Fibroblast of lung (primary cell): ENCODE measurements around the gene SORCS3. TPM values are rescaled to one million over a fixed set of nuclear protein-coding genes. Genes with fewer than 3 reads are reported as not detected.

ENCODE experiments used
- DNase-seq, 2 donors: peaks; one replicate each; pipeline versions ENCODE4 v3.0.0 to v3.0.0-alpha.2; 2010; ENCODE audit warnings: low read depth in 2 of 2
- H2AFZ ChIP-seq: 2 replicates; pipeline ENCODE4 v1.5.1; 2012; ENCODE audit warnings: low read length, control low read depth, inconsistent platforms
- H3K27ac ChIP-seq: 2 replicates; pipeline ENCODE4 v1.5.1; 2011; ENCODE audit warnings: low read length, control low read depth; ENCODE audit not compliant: insufficient read depth
- H3K27me3 ChIP-seq: 2 replicates; pipeline ENCODE4 v1.5.1; 2011; ENCODE audit warnings: mild to moderate bottlenecking, low read length; ENCODE audit not compliant: control insufficient read depth, insufficient read depth
- H3K36me3 ChIP-seq: 2 replicates; pipeline ENCODE4 v1.5.1; 2011; ENCODE audit warnings: low read length; ENCODE audit not compliant: control insufficient read depth, insufficient read depth
- H3K4me1 ChIP-seq: 2 replicates; pipeline ENCODE4 v1.5.1; 2011; ENCODE audit warnings: low read length; ENCODE audit not compliant: control insufficient read depth, insufficient read depth; ENCODE audit errors: extremely low read depth
- H3K4me2 ChIP-seq: 2 replicates; pipeline ENCODE4 v1.5.1; 2011; ENCODE audit warnings: low read length, control low read depth; ENCODE audit not compliant: insufficient read depth; ENCODE audit errors: extremely low read depth
- H3K4me3 ChIP-seq, 4 experiments: fragments of 200-600 bp in 1 of 4; sonication (generic) in 1 of 4; replicated peaks in 1 of 4; 2 replicates each; pipeline ENCODE4 v1.5.1; 2011 to 2016; ENCODE audit warnings: low read length in 4 of 4, low read depth in 3 of 4, mild to moderate bottlenecking in 3 of 4, control low read depth in 2 of 4, inconsistent platforms in 1 of 4, mixed read lengths in 1 of 4; ENCODE audit not compliant: insufficient read depth in 1 of 4; ENCODE audit errors: control extremely low read depth in 1 of 4
- H3K79me2 ChIP-seq: 2 replicates; pipeline ENCODE4 v1.5.1; 2012; ENCODE audit warnings: mild to moderate bottlenecking, low read length, inconsistent platforms; ENCODE audit not compliant: control insufficient read depth, insufficient read depth
- H3K9ac ChIP-seq: 2 replicates; pipeline ENCODE4 v1.5.1; 2011; ENCODE audit warnings: mild to moderate bottlenecking, low read length, control low read depth; ENCODE audit not compliant: insufficient read depth
- H3K9me3 ChIP-seq: 2 replicates; pipeline ENCODE4 v1.5.1; 2012; ENCODE audit warnings: low read depth, low read length; ENCODE audit not compliant: control insufficient read depth, insufficient read depth
- H4K20me1 ChIP-seq: 2 replicates; pipeline ENCODE4 v1.5.1; 2011; ENCODE audit warnings: low read length; ENCODE audit not compliant: control insufficient read depth, insufficient read depth; ENCODE audit errors: extremely low read depth
- CTCF ChIP-seq, 2 donors: IDR thresholded peaks in 1 of 2; conservative IDR thresholded peaks in 1 of 2; 1 replicate in 1 of 2; 2 replicates in 1 of 2; pipeline ENCODE4 v1.5.1; 2011 to 2012; ENCODE audit warnings: low read length in 2 of 2, control low read depth in 1 of 2, inconsistent platforms in 1 of 2, low read depth in 1 of 2, mild to moderate bottlenecking in 1 of 2
- EZH2 ChIP-seq: IDR thresholded peaks from 2 replicates; pipeline ENCODE4 v1.5.1; 2012; ENCODE audit warnings: low read length, control low read depth, mild to moderate bottlenecking; ENCODE audit errors: missing control alignments
- polyA plus RNA-seq, 2 donors: library from polyadenylated mRNA; depleted of rRNA in 1 of 2; stranded (reverse) in 1 of 2; unstranded in 1 of 2; fragments of >200 nt; gene quantifications; 2 replicates each; pipeline ENCODE4 v1.2.1, GENCODE V29; 2011 to 2012; ENCODE audit warnings: missing spikeins in 1 of 2
- total RNA-seq: library from RNA; depleted of rRNA; stranded (reverse); fragments of >200 nt; gene quantifications from 2 replicates; pipeline ENCODE4 v1.2.1, GENCODE V29; 2014

SORCS3 gene
- total and polyA plus RNA-seq, 2 donors (not counting 1 experiment from before 2014, with no cell fraction given) = not detected

- Histone ChIP-seq H3K4me2 (no peak overlapping the region), H3K4me3 (no peak overlapping the region), H3K9ac (no peak overlapping the region), H3K9me3 (no peaks in the 10 kb centered on the region), H2AFZ (no peak overlapping the region), H3K79me2 (no peaks in the 10 kb centered on the region), H3K27me3 (no peaks in the 10 kb centered on the region), H4K20me1 (no peaks in the 10 kb centered on the region), H3K27ac (no peak overlapping the region), H3K4me1 (no peaks in the 10 kb centered on the region), H3K36me3 (no peaks in the 10 kb centered on the region)
- DNase-seq = no peak
- TF ChIP-seq CTCF (conservative IDR thresholded peaks at IDR 0.05 in 1 of 2, IDR thresholded peaks at IDR 0.05 in 1 of 2; ENCODE audit: low read depth in 1 of 2, low read length in 2 of 2) (no peak), EZH2 (no peak)
Observed at GRCh38 chr10:104831272-104831671, 190.2 kb downstream of the SORCS3 start.

- Histone ChIP-seq H3K9me3 (no peaks in the 10 kb centered on the region), H3K79me2 (no peaks in the 10 kb centered on the region), H4K20me1 (no peaks in the 10 kb centered on the region), H3K9ac (no peak overlapping the region), H3K4me1 (no peaks in the 10 kb centered on the region), H3K4me2 (no peak overlapping the region), H3K36me3 (no peaks in the 10 kb centered on the region), H2AFZ (no peak overlapping the region), H3K27ac (no peak overlapping the region), H3K4me3 (no peak overlapping the region), H3K27me3 (no peaks in the 10 kb centered on the region)
- TF ChIP-seq CTCF (conservative IDR thresholded peaks at IDR 0.05 in 1 of 2, IDR thresholded peaks at IDR 0.05 in 1 of 2; ENCODE audit: low read depth in 1 of 2, low read length in 2 of 2) (no peak), EZH2 (no peak)
- no peak for DNase-seq
Observed at GRCh38 chr10:104834580-104834979, 193.5 kb downstream of the SORCS3 start.

GRCh38 chr10:104835422-104835821 is 194.3 kb downstream of the SORCS3 start:
- Histone ChIP-seq H3K27me3 (no peaks in the 10 kb centered on the region), H3K9me3 (no peaks in the 10 kb centered on the region), H2AFZ (no peak overlapping the region), H3K4me3 (no peak overlapping the region), H3K27ac (no peak overlapping the region), H3K79me2 (no peaks in the 10 kb centered on the region), H3K9ac (no peak overlapping the region), H3K4me2 (no peak overlapping the region), H3K4me1 (no peaks in the 10 kb centered on the region), H4K20me1 (no peaks in the 10 kb centered on the region), H3K36me3 (no peaks in the 10 kb centered on the region)
- DNase-seq = no peak
- TF ChIP-seq EZH2 (no peak), CTCF (conservative IDR thresholded peaks at IDR 0.05 in 1 of 2, IDR thresholded peaks at IDR 0.05 in 1 of 2; ENCODE audit: low read depth in 1 of 2, low read length in 2 of 2) (no peak)
